Fibroblast of the aortic adventitia (primary cell): Measurements from ENCODE around the gene EZH1. TPM values are rescaled to one million over a fixed set of nuclear protein-coding genes. Genes with fewer than 3 reads are reported as not detected.
A peak's percentile ranks its signal among the peaks of the same experiment; 100 is the strongest.

Source experiments
- DNase-seq: peaks from one replicate; pipeline ENCODE4 v3.0.0-alpha.2; 2010; ENCODE audit warnings: low read depth
- H3K4me3 ChIP-seq: 2 replicates; pipeline ENCODE4 v1.5.1; 2011; ENCODE audit warnings: low read depth, mild to moderate bottlenecking, control low read depth, low read length, moderate library complexity
- total RNA-seq: library from RNA; depleted of rRNA; stranded (reverse); fragments of >200 nt; gene quantifications from 2 replicates; pipeline ENCODE4 v1.2.3, GENCODE V29; 2012; ENCODE audit warnings: low replicate concordance
- TF ChIP-seq, protein P1 (sequence below): IDR thresholded peaks from 2 replicates; pipeline ENCODE4 v1.5.1; 2011; ENCODE audit warnings: mild to moderate bottlenecking, low read length, control low read depth, inconsistent platforms; ENCODE audit not compliant: insufficient read depth

Gene EZH1
- total RNA-seq, 1 donor, result 31.4 TPM

- TF ChIP-seq, protein P1, sequence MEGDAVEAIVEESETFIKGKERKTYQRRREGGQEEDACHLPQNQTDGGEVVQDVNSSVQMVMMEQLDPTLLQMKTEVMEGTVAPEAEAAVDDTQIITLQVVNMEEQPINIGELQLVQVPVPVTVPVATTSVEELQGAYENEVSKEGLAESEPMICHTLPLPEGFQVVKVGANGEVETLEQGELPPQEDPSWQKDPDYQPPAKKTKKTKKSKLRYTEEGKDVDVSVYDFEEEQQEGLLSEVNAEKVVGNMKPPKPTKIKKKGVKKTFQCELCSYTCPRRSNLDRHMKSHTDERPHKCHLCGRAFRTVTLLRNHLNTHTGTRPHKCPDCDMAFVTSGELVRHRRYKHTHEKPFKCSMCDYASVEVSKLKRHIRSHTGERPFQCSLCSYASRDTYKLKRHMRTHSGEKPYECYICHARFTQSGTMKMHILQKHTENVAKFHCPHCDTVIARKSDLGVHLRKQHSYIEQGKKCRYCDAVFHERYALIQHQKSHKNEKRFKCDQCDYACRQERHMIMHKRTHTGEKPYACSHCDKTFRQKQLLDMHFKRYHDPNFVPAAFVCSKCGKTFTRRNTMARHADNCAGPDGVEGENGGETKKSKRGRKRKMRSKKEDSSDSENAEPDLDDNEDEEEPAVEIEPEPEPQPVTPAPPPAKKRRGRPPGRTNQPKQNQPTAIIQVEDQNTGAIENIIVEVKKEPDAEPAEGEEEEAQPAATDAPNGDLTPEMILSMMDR, result no peak
- no peak overlapping the region for H3K4me3 ChIP-seq
- DNase-seq, result no peak
Observed at GRCh38 chr17:42783791-42784138, 38.9 kb upstream of the EZH1 start.

- TF ChIP-seq, protein P1, result no peak
- DNase-seq, result peak; percentile 86
- peak overlapping the region; percentile 70 for H3K4me3 ChIP-seq
Observed at GRCh38 chr17:42783062-42783790, 38.4 kb upstream of the EZH1 start.

DNA sequence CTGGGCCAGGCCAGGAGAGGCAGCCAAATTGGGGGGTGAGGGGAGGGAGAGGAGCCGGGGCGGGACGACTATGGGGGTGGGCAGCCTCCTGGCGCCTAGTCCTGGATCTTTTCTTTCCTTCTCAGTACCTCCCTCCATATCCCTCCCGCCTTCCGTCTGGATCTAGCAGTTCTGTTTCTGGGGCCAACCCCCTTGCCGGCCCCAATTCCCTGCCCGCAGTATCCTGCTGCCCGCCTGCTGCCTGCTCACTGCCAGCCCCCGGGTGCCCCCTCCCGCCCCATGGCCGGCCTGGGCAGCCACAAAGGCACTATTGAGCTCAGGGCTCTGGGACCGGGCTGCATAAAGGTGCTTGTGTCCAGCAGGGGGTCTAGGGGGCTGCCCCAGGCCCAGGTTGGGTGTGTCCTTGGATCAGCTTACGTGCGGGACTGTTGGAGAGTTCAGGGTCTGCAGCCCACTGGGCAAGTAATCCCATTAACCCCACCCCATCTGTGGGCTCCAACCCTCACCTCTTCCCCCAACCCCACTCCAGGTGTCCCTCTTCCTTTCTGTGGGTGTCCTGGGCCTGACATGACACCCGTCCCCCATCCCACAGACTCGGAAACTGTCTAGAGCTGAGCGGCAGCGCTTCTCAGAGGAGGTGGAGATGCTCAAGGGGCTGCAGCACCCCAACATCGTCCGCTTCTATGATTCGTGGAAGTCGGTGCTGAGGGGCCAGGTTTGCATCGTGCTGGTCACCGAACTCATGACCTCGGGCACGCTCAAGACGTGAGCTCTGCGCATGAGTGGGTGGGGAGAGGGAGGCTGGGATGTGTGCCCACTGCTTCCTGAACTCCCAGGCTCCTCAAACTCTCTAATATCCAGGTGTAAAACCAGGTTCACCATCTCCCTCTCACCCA lies 37.6 kb upstream of the EZH1 start:
- H3K4me3 ChIP-seq, result peak overlapping the region; percentile 70
- TF ChIP-seq, protein P1, result no peak
- peak; percentile 33 for DNase-seq

- peak overlapping the region; percentile 70 for H3K4me3 ChIP-seq
- TF ChIP-seq, protein P1, result no peak
- DNase-seq, result no peak
Observed at GRCh38 chr17:42781639-42782165, 36.9 kb upstream of the EZH1 start.

GRCh38 chr17:42780851-42781638 lies 36.2 kb upstream of the EZH1 start:
- peak overlapping the region; percentile 70 for H3K4me3 ChIP-seq
- DNase-seq, result no peak
- TF ChIP-seq, protein P1, result no peak
